HG02981 (cell line): ENCODE measurements around the gene PCDH17.

ENCODE experiments used
- ATAC-seq: cut with Tn5 transposase; IDR thresholded peaks from one replicate; pipeline ENCODE4 v1.9.1; 2021; ENCODE audit warnings: mild to moderate bottlenecking, moderate library complexity; ENCODE audit not compliant: unreplicated experiment

The PCDH17 gene

DNA sequence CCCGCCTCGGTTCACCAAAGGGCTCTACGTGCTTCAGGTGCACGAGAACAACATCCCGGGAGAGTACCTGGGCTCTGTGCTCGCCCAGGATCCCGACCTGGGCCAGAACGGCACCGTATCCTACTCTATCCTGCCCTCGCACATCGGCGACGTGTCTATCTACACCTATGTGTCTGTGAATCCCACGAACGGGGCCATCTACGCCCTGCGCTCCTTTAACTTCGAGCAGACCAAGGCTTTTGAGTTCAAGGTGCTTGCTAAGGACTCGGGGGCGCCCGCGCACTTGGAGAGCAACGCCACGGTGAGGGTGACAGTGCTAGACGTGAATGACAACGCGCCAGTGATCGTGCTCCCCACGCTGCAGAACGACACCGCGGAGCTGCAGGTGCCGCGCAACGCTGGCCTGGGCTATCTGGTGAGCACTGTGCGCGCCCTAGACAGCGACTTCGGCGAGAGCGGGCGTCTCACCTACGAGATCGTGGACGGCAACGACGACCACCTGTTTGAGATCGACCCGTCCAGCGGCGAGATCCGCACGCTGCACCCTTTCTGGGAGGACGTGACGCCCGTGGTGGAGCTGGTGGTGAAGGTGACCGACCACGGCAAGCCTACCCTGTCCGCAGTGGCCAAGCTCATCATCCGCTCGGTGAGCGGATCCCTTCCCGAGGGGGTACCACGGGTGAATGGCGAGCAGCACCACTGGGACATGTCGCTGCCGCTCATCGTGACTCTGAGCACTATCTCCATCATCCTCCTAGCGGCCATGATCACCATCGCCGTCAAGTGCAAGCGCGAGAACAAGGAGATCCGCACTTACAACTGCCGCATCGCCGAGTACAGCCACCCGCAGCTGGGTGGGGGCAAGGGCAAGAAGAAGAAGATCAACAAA is 2.6 kb downstream of the PCDH17 start:
- ATAC-seq, result no peak

DNA sequence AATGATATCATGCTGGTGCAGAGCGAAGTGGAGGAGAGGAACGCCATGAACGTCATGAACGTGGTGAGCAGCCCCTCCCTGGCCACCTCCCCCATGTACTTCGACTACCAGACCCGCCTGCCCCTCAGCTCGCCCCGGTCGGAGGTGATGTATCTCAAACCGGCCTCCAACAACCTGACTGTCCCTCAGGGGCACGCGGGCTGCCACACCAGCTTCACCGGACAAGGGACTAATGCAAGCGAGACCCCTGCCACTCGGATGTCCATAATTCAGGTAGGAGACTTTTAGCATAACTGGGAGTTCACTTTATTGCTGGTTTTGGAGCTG is 3.3 kb downstream of the PCDH17 start:
- ATAC-seq, result no peak

DNA sequence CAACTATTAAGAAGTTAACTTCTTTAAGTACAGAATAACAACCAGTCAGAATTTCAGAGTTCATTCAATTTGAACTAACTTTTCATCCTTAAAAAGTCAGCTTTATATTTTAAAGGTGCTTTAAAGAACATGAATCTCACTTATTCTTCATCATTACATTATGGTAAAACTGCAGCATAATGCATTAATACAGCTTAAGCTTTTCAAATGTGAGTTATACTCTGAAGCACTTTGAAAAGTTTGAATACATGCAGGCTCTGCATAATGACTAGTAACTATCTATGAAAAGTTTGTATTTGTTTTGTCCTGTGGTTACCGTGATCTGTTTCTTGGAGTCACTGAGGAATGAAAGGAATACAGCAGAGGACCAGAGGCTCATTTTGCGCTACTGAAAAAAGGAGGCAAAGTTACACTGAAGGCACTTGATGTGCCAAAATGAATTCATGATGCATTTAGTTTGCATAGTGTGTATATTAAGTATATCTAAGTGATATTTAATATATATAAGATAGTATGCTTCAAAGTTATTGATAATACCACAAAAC is 4.1 kb downstream of the PCDH17 start:
- ATAC-seq, result no peak

DNA sequence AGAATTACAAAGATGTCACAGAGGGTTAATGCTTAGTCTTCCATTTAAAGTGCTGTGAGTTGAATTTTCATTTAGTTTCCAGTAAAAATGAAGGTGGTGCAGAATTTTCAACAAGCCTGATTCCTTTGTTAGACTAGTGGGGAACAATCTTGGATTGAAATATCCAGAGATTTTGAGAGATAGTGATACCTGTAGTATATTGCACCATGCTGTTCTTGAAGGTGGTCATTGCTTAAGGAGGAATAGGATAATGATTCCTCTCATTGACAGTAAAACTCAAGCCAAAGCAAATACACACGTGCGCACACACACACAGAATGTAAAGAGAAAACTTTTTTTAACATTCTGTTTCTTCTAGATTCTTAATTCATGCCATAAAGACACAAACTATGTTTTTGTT is 5.3 kb downstream of the PCDH17 start:
- no peak for ATAC-seq

DNA sequence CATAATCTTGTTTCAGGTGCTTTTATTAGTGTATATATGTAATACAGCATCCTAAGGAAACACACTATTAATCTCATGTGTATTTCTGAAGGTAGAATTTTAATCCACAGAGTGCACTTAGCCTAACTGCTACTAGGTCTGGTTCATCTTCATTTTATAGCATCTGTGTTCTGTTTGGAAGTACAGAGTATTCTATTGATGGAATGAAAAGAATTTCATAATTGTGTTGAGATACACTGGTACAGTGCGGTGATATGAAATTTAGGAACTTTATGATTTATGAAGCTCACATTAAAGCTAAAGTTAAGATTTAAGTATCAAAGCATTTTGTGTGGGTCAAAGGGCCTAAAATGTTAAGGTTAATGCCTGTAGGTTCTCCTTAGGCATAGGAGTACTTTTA is 6.0 kb downstream of the PCDH17 start:
- no peak for ATAC-seq

DNA sequence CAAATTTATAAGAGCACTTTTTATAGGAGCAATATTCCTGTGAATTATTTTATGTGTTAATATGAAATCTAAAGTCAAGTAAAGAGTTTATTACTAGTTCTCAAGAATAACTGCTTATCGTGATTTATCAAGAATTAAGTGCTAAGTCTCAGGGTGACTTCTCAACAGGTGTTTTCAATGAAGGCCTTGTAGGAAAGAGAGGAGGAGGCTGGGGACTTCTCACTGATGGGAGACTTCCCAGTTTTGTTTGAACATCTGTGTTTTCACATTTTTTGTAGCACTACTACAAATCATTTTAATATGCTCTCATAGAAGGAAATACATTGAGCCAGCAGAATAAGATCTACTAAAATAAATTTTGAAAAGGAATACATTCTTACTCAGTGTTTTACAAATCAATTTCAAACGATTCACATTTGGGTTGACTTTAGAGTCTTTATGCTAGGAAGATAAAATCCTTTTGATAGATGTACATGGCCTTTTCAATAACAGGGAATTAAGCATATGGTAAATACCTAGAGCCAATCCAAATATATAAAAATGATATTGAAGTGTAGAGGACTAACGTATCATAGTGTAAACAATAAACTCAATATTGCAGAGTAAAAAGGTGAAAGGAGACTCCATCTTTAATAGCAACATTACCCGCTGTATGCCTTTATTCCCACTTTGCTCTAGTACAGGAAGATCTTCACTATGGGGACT is 6.8 kb downstream of the PCDH17 start:
- ATAC-seq, result no peak

DNA sequence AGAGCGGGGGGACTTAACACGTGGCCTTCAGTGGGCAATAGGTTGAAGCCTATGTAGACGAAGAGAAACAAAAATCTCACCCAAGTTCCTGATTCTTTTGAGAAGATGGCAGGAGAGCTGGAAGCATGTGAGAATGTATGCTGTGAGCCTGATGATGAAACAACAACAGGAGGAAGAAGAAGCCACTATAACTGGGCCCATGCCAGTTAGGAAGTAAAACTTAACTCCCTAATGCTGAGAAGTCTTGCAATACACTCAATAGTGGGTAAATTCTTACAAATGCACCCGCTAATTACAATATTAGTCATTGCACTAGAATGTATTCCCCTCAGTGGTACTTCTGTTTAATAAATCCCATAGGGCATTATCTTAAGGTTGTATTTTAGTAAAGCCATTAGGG is 9.1 kb downstream of the PCDH17 start:
- no peak for ATAC-seq

DNA sequence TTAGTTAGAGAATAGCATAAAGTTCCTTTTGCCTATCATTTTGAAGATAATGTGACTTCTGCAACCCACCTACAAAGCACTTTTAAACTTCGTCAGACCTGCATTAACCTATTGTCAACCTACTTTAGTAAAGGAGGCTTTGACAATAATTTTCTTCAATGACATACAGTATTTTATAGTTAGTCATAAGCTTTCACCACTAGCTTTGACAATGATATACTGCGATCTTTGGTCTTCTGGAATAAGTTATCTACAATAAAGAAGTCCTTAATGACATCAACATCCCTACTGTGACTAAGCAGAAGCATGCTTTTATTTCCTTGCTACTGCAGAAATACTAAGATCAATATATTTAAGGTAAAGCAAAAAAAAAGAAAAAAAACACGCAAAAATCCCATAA is 9.5 kb downstream of the PCDH17 start:
- no peak for ATAC-seq

DNA sequence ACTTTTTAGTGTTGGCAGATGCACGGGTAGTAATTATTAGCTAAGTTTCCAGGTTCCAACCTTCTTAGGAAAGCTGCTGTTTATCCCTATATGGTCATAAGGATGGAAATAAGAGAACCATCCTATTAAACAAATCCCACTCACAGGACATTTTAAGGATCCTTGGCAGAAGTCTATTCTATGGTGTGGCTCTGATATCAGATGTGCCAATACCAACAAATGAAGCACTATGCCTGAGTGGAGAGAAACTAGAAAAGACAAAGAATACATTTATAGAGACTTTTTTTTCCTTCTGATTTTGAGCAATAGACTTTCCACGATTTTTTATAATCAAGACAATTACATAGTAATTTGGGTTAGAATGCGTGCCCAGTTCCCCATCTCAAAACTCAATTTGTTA is 12.6 kb downstream of the PCDH17 start:
- no peak for ATAC-seq

DNA sequence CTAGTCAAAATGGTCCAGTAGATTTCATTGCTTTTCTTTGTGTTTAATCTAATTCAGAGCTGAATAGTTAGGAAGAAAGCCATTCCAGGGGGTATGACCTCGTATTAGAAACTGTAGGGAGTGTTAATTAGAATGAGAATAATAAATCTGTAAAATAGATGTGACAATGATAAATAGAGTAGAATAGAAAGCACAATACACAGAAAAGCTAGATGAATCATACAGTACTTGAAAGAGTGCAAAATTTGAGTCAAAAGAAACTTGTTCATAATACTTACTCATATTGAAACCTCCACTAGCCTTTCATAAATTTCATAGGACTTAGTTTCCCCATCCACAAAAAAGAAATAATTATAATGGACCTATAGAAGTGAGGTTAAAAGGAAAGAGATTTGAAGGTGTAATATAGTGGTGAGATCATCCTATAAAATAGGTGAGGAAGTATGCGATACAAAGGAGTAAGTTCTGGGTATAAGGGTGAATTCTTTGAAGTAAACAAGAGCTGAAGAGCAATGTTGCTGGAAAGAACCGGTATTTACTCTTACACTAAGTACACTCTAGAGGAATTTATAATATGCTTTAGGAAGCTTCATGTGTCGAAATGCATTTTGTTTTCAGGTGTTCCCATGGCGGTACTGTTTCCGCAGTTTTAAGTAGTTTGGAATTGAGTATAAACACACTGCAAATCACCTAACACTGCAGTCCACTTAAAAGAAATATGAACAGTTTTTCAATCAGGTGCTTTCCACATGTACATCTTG is 21.9 kb downstream of the PCDH17 start:
- ATAC-seq, result no peak

DNA sequence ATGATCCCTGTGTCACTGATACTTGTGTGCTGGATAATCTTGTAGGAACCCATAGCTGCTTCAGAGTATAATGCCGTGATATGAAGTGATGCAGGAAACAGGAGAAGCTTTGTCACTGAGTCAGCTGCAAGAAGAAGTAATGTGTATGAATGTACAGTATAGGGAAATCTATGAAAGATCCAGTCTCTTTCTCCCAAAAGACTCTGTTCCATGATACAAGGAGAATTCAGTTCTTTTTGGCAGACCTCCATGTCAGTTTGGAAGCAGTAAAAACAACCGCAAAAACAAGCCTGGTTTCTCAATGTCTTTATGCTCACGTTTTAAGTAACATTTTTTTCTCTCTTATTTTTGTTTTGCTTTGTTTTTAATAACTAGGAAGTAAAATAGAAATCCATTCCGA is 33.9 kb downstream of the PCDH17 start:
- ATAC-seq, result no peak

DNA sequence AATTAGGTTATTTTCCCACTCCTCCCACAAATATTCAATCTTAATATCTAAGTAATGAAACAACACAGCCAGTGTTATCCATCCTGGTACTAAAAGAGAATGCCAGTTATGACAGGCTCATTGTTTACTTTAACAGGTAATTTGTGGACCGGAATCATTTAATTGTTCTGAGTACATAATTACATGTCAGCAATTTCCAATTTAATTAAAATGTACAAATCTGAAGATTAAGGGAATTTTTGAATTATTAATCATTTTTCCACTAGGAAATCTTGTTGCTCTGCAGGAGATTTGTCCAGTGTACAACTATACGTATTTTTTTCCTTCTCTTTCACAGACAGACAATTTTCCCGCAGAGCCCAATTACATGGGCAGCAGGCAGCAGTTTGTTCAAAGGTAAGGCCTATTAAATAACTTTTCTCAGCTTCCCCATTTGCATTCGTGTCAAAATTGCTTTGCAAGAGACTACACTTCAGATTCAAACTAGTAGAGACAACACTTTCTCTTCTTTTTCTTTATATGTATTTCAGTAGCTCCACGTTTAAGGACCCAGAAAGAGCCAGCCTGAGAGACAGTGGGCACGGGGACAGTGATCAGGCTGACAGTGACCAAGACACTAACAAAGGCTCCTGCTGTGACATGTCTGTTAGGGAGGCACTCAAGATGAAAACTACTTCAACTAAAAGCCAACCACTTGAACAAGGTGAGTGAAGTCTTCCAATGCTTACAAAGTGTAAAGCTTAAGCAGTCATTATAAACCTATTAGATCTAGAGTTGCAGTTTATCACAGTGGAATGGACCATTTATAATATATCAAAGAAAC is 34.8 kb downstream of the PCDH17 start:
- no peak for ATAC-seq

DNA sequence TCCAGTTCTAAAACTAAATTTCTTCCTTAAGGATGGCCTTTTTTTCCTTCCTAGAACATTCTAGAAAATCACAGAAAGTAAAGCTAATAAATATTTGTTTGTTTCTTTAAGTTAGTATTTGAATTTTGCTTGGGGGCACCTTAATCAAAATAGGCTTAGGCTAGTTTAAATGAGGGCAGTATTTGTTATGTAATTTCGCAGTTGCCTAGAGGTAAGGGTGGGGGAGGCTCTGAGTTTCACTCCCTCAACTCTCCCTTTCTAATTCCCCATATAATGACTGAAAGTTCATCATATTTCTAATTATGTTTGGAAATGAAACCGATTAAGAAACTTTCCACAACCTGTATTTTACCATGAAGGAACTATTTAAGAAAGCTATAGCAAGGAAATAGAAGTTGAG is 40.6 kb downstream of the PCDH17 start:
- ATAC-seq, result no peak

DNA sequence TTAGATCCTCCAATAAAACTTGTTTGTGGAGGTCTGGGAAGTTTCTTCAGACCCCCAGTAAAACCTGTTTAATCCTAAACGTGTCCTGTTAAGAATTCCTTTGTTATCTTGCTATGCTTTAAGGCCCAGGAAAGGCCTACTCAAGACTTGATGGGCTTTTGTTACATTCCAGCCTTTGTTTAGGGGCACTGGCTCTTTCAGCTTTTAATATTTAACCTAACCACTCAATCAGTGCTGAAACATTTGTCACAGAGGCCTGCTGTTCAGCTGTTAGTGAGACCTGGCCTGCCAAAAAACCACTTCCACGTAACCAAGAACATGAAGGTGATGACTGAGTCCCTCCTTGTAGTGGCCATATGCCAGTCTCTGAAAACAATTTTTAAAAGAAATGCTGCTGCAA is 41.7 kb downstream of the PCDH17 start:
- ATAC-seq, result peak; percentile 81

DNA sequence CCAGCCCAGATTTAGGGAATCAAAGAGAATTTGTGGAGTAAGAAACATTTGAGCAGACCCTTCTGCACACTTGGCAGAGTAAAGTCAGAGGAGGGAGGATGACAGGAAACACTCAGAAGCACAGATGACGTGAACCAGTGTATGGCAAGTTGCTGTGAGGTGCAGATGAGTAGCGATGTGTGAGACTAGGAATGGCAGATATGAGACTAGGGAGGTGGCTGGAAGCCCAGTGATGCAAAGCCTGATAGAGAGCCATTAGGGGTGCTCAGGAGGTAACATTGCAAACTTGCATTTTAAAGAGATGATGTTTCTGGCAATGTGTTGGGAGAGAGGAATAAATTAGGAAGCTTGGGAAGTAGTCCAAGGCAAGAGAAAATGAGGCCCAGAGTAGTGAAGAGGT is 44.0 kb downstream of the PCDH17 start:
- no peak for ATAC-seq

DNA sequence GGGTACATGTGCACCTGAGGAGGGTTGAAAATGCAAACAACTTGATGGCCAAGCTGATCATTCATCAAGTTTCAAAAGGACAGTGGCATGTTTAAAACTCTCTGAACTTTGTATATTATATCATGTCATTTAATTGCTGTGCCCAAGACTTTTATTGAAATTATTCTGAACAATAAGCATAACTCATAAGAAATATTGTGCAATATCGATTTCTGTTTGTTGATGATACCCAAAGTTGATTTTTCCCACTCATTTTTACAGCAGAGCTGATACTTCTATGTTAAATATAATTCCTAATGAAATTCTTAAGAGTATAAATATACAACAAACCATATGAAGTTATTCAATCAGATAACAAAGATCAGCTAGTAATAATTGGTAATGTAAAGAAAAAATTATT is 49.1 kb downstream of the PCDH17 start:
- ATAC-seq, result no peak

DNA sequence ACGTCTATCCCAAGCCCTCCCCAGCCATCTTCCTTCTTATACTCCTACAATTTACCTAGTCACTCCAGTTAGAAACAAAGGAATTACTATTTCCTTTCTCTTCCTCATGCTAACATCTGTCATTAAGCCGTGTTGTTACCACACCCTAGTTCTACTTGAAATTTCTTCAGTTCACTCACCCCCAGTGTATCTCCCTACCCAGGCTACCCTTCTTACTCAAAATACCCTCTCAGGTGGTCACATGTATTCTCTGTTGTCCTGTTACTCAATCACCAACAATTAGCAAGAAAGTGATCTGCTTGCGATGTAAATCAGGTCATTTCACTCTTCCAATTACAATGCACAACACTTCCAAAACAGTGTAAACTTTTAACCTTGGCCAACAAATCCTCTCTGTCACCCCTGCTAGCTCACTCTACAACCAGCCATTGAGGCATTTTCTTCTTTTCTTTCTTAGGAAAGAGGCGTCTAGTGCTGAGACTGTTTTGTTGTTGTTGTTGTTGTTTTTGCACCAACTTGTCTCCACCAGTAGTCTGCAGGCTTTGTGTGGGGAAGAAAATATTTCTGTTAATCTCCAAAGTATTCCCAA is 50.7 kb downstream of the PCDH17 start:
- ATAC-seq, result no peak

DNA sequence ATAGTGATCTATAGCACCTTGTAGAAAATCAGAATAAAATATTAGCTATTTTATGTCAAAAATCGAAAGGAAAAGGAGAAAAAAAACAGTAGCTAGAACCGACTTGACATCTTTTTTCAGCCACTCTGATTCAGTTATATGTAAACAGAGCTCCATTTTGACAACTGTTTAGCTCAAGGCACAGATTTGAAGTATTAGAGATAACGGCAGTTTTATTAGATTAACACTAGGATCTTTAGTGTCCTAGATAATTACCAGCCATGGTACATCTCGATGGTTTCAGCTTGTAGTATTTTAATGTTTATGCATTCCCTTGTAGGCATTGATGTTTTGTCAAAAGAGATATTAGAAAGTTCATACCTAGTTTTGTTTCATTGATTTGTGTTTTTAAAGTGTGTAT is 67.3 kb downstream of the PCDH17 start:
- ATAC-seq, result no peak

DNA sequence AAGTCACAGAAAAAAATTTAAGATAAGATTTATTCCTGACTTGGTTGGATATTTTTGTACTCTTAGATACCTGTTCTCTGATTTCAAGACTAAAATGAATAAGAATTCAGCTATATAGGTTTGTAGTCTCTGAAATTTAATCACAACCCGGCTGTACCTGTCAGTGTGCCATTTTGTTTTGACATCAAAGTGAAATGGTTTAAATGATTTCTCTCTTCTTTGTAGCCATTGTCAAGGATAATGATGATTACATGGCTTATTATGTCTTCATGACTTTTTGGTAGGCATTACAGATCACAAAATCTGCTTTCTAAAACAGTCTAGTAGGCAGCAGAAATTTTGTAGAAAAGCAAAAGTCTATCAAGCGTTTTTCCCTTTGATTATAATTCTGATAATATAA is 72.5 kb downstream of the PCDH17 start:
- no peak for ATAC-seq

DNA sequence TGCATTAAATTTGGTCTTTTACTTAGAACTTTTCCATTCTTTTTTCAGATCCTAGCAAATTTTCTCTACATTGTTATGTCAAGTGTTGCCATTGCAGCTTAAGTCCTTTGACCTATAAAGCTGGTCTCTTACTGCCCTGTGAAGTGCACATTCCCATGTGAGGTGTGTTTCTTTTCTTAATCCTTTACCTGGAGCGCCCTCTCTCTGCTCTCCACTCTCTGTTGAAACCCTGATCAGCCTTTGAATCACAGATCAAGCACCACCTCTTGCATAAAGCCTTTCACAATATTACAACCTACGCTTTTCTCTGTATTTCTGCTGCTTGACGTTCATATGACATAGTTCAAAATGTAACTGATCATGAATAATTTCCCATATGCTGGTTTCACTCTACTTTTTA is 84.8 kb downstream of the PCDH17 start:
- ATAC-seq, result no peak
